Small intestine (tissue), 7 donors: ENCODE data around the gene IQGAP3. TPM values are rescaled to one million over a fixed set of nuclear protein-coding genes. Genes with fewer than 3 reads are reported as not detected.

Source experiments
- DNase-seq, 2 donors: peaks; one replicate each; pipeline versions ENCODE4 v3.0.0 to v3.0.0-alpha.2; 2013
- FAIRE-seq: peaks from 2 replicates; lab custom pipeline; 2012; peaks lifted over from hg19 to GRCh38; lab: Jason Lieb, UNC
- H3K27ac ChIP-seq, 3 donors: one replicate each; pipeline ENCODE4 v1.5.1; 2013; ENCODE audit warnings: low read length in 2 of 3, mild to moderate bottlenecking in 2 of 3, control low read depth in 1 of 3, inconsistent platforms in 1 of 3, low read depth in 1 of 3, moderate library complexity in 1 of 3
- H3K27me3 ChIP-seq, 3 donors: one replicate each; pipeline ENCODE4 v1.6.1; 2013; ENCODE audit warnings: low read length in 3 of 3, inconsistent platforms in 1 of 3; ENCODE audit not compliant: control insufficient read depth in 3 of 3, insufficient read depth in 3 of 3
- H3K36me3 ChIP-seq, 3 donors: one replicate each; pipeline ENCODE4 v1.6.1; 2013; ENCODE audit warnings: low read length in 3 of 3, inconsistent platforms in 1 of 3, low read depth in 1 of 3, mild to moderate bottlenecking in 1 of 3, moderate library complexity in 1 of 3; ENCODE audit not compliant: control insufficient read depth in 3 of 3, insufficient read depth in 2 of 3
- H3K4me1 ChIP-seq, 3 donors: one replicate each; pipeline ENCODE4 v1.6.1; 2013; ENCODE audit warnings: low read length in 2 of 3, inconsistent platforms in 1 of 3, low read depth in 1 of 3, mild to moderate bottlenecking in 1 of 3, moderate library complexity in 1 of 3; ENCODE audit not compliant: control insufficient read depth in 3 of 3, insufficient read depth in 2 of 3
- H3K4me3 ChIP-seq, 3 donors: one replicate each; pipeline ENCODE4 v1.5.1; 2013; ENCODE audit warnings: low read length in 3 of 3, control low read depth in 1 of 3, inconsistent platforms in 1 of 3, low read depth in 1 of 3, mild to moderate bottlenecking in 1 of 3, moderate library complexity in 1 of 3
- H3K9me3 ChIP-seq, 2 donors: one replicate each; pipeline ENCODE4 v1.6.1; 2013; ENCODE audit warnings: low read depth in 1 of 2, low read length in 1 of 2; ENCODE audit not compliant: control insufficient read depth in 2 of 2, insufficient read depth in 1 of 2
- WGBS, 3 donors: extraction: QIAGEN DNeasy Blood & Tissue Kit; methylation state at CpG; one replicate each; pipeline ENCODE4 v1.1.7; 2013; 5-methylcytosine and 5-hydroxymethylcytosine counted together
- polyA plus RNA-seq, 4 donors: library from polyadenylated mRNA; stranded (reverse) in 3 of 4; unstranded in 1 of 4; fragments of 200-250 nt in 3 of 4; fragments of 120-200 nt in 1 of 4; gene quantifications; one replicate each; pipeline versions ENCODE4 v1.2.1 to v1.2.3, GENCODE V29; 2013
- donor health status: healthy with polysubstance abuse.
- donor health status: control.
- donor health status: control.
- donor health status: Bipolar disorder and iron deficiency.
- donor health status: healthy.

Gene IQGAP3
- polyA plus RNA-seq, 4 donors, result 0.54 to 13.8 (median 7.3) TPM

GRCh38 chr1:156527584-156527983 is 44.8 kb downstream of the IQGAP3 start:
- FAIRE-seq, result no peak
- Histone ChIP-seq H3K36me3 (peaks cover 0 to 40% (median 0%) of the 10 kb centered on the region in 3 donors), H3K27me3 (no peaks in the 10 kb centered on the region), H3K4me3 (no peak overlapping the region), H3K4me1 (peaks cover 0 to 9% (median 6%) of the 10 kb centered on the region in 3 donors), H3K9me3 (no peaks in the 10 kb centered on the region), H3K27ac (no peak overlapping the region)
- WGBS, 3 donors, result 85 to 93% (median 91%) methylated on average over 2 of the region's 2 CpGs
- DNase-seq, result no peak

DNA sequence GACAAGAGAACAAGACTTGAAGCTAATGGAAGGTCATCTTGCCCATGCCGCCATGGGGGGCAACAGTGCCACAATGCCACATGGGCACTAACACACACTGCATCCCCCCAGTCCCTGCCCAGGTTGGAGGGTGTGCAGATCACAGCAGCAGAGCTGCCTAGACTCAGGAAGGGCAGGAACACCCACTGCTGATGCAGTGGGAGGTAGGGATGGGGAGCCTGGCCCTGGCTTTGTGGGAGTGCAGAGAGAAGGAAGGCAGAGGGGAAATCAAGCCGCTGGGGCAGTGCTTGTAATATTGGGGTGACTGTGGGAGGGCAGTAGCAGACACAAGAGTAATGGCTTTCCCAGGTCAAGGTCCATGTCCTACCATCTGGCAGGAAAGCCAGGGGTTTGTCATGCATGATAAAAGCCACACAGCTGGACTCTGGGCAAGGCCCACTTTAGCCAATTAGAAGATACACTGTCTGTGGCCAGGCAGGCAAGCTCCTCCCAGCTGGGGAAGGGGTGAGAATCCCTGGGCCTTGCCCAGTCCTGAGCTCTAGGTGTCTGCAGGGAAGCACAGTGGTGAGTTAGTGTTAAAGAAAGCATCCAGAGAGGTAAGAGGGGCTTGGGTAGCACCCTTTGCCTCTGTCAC is 46.4 kb downstream of the IQGAP3 start:
- no peak overlapping the region for H3K4me3 ChIP-seq
- no peak for FAIRE-seq
- 61 to 74% (median 62%) methylated on average over 2 of the region's 2 CpGs for WGBS, 3 donors

GRCh38 chr1:156525071-156525501 is 47.3 kb downstream of the IQGAP3 start:
- H3K27ac ChIP-seq, result peak overlapping the region in 2 of 3 donors; percentile 5 to 27
- H3K4me1 ChIP-seq, result peaks cover 0 to 9% (median 6%) of the 10 kb centered on the region in 3 donors
- peaks cover 0 to 23% (median 0%) of the 10 kb centered on the region in 3 donors for H3K36me3 ChIP-seq
- DNase-seq, result no peak
- 36 to 59% (median 47%) methylated on average over 6 of the region's 6 CpGs for WGBS, 3 donors
- H3K9me3 ChIP-seq, result no peaks in the 10 kb centered on the region
- H3K4me3 ChIP-seq, result no peak overlapping the region
- no peak for FAIRE-seq
- H3K27me3 ChIP-seq, result no peaks in the 10 kb centered on the region

More for the DNA sequence above, 46.4 kb downstream of the IQGAP3 start:
- H3K9me3 ChIP-seq, result no peaks in the 10 kb centered on the region
- DNase-seq, result peak; percentile 51 to 85
- no peaks in the 10 kb centered on the region for H3K27me3 ChIP-seq
- peaks cover 0 to 9% (median 6%) of the 10 kb centered on the region in 3 donors for H3K4me1 ChIP-seq
- H3K27ac ChIP-seq, result peak overlapping the region in 1 of 3 donors; percentile 62
- H3K36me3 ChIP-seq, result peaks cover 0 to 30% (median 0%) of the 10 kb centered on the region in 3 donors

DNA sequence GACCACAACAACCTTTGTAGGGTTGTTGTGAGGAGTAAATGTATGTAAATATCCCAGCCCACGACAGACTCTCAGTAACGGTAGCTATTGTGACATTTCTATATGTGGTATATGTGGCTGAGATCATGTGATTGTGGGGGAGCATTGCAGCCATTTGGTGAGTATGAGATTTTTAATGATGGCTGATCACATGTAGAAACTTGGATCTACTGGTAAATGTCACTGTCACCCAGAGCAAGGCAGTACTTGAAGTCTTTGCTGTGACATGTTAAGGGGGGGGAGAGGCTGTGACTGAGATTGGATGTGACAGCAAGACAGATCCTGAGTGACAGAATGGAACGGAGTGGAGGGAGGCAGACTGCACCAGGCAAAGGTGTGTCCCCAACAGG is 47.9 kb downstream of the IQGAP3 start:
- Histone ChIP-seq H3K27me3 (no peaks in the 10 kb centered on the region), H3K4me1 (peaks cover 0 to 9% (median 6%) of the 10 kb centered on the region in 3 donors), H3K4me3 (no peak overlapping the region), H3K9me3 (no peaks in the 10 kb centered on the region), H3K36me3 (peaks cover 0 to 20% (median 0%) of the 10 kb centered on the region in 3 donors), H3K27ac (peak overlapping the region in 1 of 3 donors; percentile 43)
- FAIRE-seq (no peak), DNase-seq (no peak)
- 67 to 71% (median 69%) methylated on average over 3 of the region's 3 CpGs for WGBS, 3 donors

DNA sequence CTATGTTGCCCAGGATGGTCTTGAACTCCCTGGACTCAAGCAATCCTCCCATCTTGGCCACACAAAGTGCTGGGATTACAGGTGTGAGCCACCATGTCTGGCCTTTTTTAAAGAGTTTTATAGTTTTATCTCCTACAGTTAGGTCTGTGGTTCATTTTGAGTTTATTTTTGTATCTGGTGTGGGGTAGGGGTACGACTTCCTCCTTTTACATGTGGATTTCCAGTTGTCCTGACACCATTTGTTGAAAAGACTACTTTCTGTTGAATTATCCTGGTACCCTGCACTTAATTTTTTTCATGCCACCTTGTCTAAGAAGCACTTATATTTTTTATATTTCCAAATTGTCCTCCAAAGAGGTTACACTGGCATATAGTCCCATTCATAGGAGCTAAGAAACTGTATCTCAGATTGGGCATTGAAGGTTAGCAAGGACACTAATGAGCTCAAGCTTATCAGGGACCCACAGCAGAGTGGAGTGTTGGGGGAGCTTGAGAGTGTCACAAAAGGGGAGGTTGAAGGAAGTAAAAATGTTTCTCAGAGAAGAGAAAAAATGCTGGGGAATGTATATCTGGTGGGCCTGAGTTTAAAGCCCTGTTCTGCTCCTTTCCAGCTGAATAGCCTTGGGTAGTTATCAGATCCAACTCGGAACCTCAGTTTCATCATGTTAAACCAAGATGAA is 48.4 kb downstream of the IQGAP3 start:
- DNase-seq (no peak), FAIRE-seq (no peak)
- Histone ChIP-seq H3K36me3 (peaks cover 0 to 19% (median 0%) of the 10 kb centered on the region in 3 donors), H3K4me1 (peaks cover 0 to 9% (median 6%) of the 10 kb centered on the region in 3 donors), H3K4me3 (no peak overlapping the region), H3K9me3 (no peaks in the 10 kb centered on the region), H3K27me3 (no peaks in the 10 kb centered on the region), H3K27ac (no peak overlapping the region)
- 63 to 84% (median 79%) methylated on average over 2 of the region's 2 CpGs for WGBS, 3 donors

DNA sequence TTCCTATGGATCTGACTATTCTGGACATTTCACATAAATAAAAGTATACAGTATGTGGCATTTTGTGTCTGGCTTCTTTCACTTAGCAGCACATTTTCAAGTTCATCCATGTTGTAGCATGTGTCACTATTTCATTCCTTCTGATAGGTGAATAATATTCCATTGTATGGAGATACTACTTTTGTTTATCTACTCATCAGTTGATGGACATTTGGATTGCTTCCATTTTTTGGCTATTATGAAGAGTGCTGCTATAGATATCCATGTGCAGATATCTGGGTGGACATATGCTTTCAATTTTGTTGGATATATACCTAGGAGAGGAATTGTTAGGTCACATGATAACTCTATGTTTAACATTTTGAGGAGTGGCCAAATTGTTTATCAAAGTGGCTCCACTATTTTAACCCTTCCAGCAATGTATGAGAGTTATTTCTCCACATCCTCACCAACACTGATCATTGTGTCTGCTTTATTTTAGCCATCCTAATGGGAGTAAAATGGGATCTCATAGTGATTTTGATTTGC is 49.9 kb downstream of the IQGAP3 start:
- Histone ChIP-seq H3K27ac (no peak overlapping the region), H3K9me3 (no peaks in the 10 kb centered on the region), H3K36me3 (peaks cover 0 to 6% (median 0%) of the 10 kb centered on the region in 3 donors), H3K4me1 (peaks cover 0 to 9% (median 6%) of the 10 kb centered on the region in 3 donors), H3K27me3 (no peaks in the 10 kb centered on the region), H3K4me3 (no peak overlapping the region)
- FAIRE-seq, result no peak
- DNase-seq, result no peak

DNA sequence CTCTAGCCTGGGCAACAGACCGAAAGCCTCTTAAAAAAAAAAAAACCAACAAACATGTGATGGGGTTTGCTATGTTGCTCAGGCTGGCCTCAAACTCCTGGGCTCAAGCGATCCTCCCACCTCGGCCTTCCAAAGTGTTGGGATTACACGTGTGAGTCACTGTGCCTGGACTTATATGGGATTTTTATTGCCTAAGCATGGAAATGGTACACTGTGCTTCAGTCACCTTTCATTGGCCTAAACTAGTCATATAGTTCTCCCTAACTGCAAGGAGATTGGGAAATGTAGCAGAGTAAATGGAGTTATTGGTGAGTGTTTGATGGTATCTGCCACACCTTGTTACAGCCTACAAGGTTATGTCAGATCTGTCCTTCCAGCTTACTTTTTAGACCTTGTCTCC is 54.6 kb downstream of the IQGAP3 start:
- Histone ChIP-seq H3K9me3 (no peaks in the 10 kb centered on the region), H3K36me3 (no peaks in the 10 kb centered on the region), H3K27me3 (no peaks in the 10 kb centered on the region), H3K4me3 (no peak overlapping the region), H3K4me1 (no peaks in the 10 kb centered on the region), H3K27ac (no peak overlapping the region)
- no peak for FAIRE-seq
- peak in 1 of 2 donors; percentile 46 for DNase-seq
- WGBS, 3 donors, result 66 to 92% (median 84%) methylated on average over 4 of the region's 4 CpGs

DNA sequence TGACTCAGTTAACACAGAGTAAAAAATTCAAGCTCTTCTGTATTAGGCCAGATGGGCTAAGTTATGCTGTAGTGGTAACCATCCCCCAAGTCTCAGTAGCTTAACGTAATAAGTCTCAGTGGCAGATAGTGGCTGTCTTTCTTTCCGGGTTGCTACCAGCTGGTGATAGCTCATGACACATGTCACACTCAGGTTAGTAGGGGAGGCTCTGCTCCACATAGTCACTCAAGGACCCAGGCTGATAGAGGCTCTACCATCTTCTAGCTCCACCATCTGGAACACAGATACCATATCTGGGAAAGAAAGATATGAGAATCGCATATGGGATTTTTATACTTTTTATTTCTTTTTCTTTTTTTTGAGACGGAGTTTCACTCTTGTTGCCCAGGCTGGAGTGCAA is 55.5 kb downstream of the IQGAP3 start:
- FAIRE-seq (no peak), DNase-seq (no peak)
- Histone ChIP-seq H3K9me3 (no peaks in the 10 kb centered on the region), H3K27me3 (no peaks in the 10 kb centered on the region), H3K4me3 (no peak overlapping the region), H3K4me1 (no peaks in the 10 kb centered on the region), H3K27ac (no peak overlapping the region), H3K36me3 (no peaks in the 10 kb centered on the region)
- 86 to 88% (median 86%) methylated on average over 4 of the region's 4 CpGs for WGBS, 3 donors
